Measurements from ENCODE around the gene INTS15. TPM values are rescaled to one million over a fixed set of nuclear protein-coding genes. Genes with fewer than 3 reads are reported as not detected.

Gene INTS15
- total RNA-seq, 2 donors from 2014 or later: 34.4 to 38.0 TPM

GRCh38 chr7:6619961-6620360 lies 30.1 kb downstream of the INTS15 start:
- H3K27ac Mint-ChIP-seq: no peak overlapping the region
- H3K36me3 Mint-ChIP-seq (ENCODE audit: low read depth): peaks cover 60% of the 10 kb centered on the region
- no peak for DNase-seq
- H3K27me3 Mint-ChIP-seq (ENCODE audit: insufficient read depth): no peaks in the 10 kb centered on the region
- Histone ChIP-seq H3K4me1 (ENCODE audit: control insufficient read depth, insufficient read depth, low read length) (no peaks in the 10 kb centered on the region), H3K4me3 (ENCODE audit: low read length) (no peak overlapping the region), H3K36me3 (ENCODE audit: control insufficient read depth, insufficient read depth, low read length) (peaks cover 16% of the 10 kb centered on the region), H3K9ac (ENCODE audit: extremely low read depth, low read length, poor library complexity, severe bottlenecking) (no peak overlapping the region), H3K9me3 (ENCODE audit: control insufficient read depth, low read length) (no peaks in the 10 kb centered on the region), H3K27me3 (ENCODE audit: control insufficient read depth, insufficient read depth, low read length, poor library complexity, severe bottlenecking) (no peaks in the 10 kb centered on the region), H3K27ac (ENCODE audit: low read depth, low read length) (no peak overlapping the region)
- H3K4me3 Mint-ChIP-seq: no peak overlapping the region
- peaks cover 6% of the 10 kb centered on the region for H3K9me3 Mint-ChIP-seq
- peaks cover 3% of the 10 kb centered on the region for H3K4me1 Mint-ChIP-seq
- 90% methylated on average over 2 of the region's 3 CpGs; no CpG with 5 or more reads in 1 of the 2 experiments for WGBS, 2 experiments (ENCODE audit: insufficient coverage in 1 of 2, insufficient read length in 1 of 2)
- TF ChIP-seq CTCF (conservative IDR thresholded peaks at IDR 0.05): no peak

DNA sequence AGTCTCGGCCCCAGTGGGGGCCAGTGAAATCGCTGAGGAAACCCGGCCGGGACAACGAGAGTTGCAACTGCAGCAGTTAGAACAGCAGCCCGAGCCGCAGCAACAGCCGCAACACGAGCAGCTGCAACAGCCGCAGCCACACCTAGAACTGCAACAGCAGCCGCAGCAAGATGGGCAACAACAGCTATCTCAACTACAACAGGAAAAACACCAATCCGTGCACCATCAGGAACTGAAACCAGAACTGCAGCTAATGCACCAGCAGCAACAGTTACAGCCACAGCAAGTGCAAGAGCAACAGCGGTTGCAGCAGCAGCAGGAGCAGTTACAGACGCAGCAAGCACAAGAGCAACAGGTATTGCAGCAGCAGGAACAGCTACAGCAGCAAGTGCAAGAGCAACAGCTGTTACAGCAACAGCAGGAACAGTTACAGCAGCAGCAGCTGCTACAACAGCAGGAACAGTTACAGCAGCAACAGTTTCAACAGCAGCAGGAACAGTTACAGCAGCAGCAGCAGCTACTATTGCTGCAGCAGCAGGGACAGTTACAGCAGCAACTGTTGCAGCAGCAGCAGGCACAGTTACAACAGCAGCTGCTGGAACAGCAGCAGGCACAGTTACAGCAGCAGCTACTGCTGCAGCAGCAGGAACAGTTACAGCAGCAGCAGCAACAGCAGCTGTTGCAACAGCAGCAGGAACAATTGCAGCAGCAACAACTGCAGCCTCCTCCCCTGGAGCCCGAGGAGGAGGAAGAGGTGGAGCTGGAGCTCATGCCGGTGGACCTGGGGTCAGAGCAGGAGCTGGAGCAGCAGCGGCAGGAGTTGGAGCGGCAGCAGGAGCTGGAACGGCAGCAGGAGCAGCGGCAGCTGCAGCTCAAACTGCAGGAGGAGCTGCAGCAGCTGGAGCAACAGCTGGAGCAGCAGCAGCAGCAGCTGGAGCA lies 31.6 kb downstream of the INTS15 start:
- Histone ChIP-seq H3K36me3 (ENCODE audit: control insufficient read depth, insufficient read depth, low read length) (peaks cover 16% of the 10 kb centered on the region), H3K4me3 (ENCODE audit: low read length) (no peak overlapping the region), H3K9ac (ENCODE audit: extremely low read depth, low read length, poor library complexity, severe bottlenecking) (no peak overlapping the region), H3K27me3 (ENCODE audit: control insufficient read depth, insufficient read depth, low read length, poor library complexity, severe bottlenecking) (no peaks in the 10 kb centered on the region), H3K9me3 (ENCODE audit: control insufficient read depth, low read length) (no peaks in the 10 kb centered on the region), H3K4me1 (ENCODE audit: control insufficient read depth, insufficient read depth, low read length) (no peaks in the 10 kb centered on the region), H3K27ac (ENCODE audit: low read depth, low read length) (no peak overlapping the region)
- H3K9me3 Mint-ChIP-seq: peaks cover 6% of the 10 kb centered on the region
- peaks cover 58% of the 10 kb centered on the region for H3K36me3 Mint-ChIP-seq (ENCODE audit: low read depth)
- no peak for TF ChIP-seq CTCF (conservative IDR thresholded peaks at IDR 0.05)
- H3K27ac Mint-ChIP-seq: no peak overlapping the region
- no peak overlapping the region for H3K4me3 Mint-ChIP-seq
- no peak for DNase-seq
- WGBS, 2 experiments (ENCODE audit: insufficient coverage in 1 of 2, insufficient read length in 1 of 2): 96 to 97% methylated on average over 13 to 20 of the region's 20 CpGs
- H3K27me3 Mint-ChIP-seq (ENCODE audit: insufficient read depth): no peaks in the 10 kb centered on the region
- H3K4me1 Mint-ChIP-seq: peaks cover 3% of the 10 kb centered on the region

DNA sequence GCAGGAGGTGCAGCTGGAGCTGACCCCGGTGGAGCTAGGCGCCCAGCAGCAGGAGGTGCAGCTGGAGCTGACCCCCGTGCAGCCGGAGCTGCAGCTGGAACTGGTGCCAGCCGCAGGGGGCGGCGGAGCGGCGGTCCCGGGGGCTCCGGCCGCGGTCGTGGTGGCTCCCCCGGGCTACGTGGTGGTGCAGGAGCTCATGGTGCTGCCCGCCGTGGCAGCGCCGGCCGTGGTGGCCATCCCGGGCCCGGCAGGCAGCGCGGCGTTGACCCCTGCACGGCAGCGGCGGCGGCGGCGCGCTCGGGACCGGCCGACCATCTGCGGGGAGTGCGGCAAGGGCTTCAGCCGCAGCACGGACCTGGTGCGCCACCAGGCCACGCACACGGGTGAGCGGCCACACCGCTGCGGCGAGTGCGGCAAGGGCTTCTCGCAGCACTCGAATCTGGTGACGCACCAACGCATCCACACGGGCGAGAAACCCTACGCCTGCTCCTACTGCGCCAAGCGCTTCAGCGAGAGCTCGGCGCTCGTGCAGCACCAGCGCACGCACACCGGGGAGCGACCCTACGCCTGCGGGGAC lies 32.4 kb downstream of the INTS15 start:
- H3K27ac ChIP-seq (ENCODE audit: low read depth, low read length): no peak overlapping the region
- Mint-ChIP-seq H3K4me3 (no peak overlapping the region), H3K27ac (no peak overlapping the region), H3K4me1 (peaks cover 3% of the 10 kb centered on the region), H3K36me3 (ENCODE audit: low read depth) (peaks cover 59% of the 10 kb centered on the region), H3K27me3 (ENCODE audit: insufficient read depth) (no peaks in the 10 kb centered on the region), H3K9me3 (peaks cover 6% of the 10 kb centered on the region)
- no peak overlapping the region for H3K4me3 ChIP-seq (ENCODE audit: low read length)
- peaks cover 16% of the 10 kb centered on the region for H3K36me3 ChIP-seq (ENCODE audit: control insufficient read depth, insufficient read depth, low read length)
- H3K27me3 ChIP-seq (ENCODE audit: control insufficient read depth, insufficient read depth, low read length, poor library complexity, severe bottlenecking): no peaks in the 10 kb centered on the region
- 97 to 98% methylated on average over 54 to 67 of the region's 67 CpGs for WGBS, 2 experiments (ENCODE audit: insufficient coverage in 1 of 2, insufficient read length in 1 of 2)
- no peaks in the 10 kb centered on the region for H3K9me3 ChIP-seq (ENCODE audit: control insufficient read depth, low read length)
- H3K4me1 ChIP-seq (ENCODE audit: control insufficient read depth, insufficient read depth, low read length): no peaks in the 10 kb centered on the region
- no peak overlapping the region for H3K9ac ChIP-seq (ENCODE audit: extremely low read depth, low read length, poor library complexity, severe bottlenecking)
- TF ChIP-seq CTCF (conservative IDR thresholded peaks at IDR 0.05): no peak
- no peak for DNase-seq
